Right lobe of liver (tissue), 4 donors: ENCODE results near the gene ARID4B.

ENCODE experiments used
- POLR2A ChIP-seq: fragments of 450-650 bp; IDR thresholded peaks from one replicate; pipeline ENCODE4 v1.6.1; 2017; ENCODE audit warnings: antibody characterized with exemption, mild to moderate bottlenecking
- TF ChIP-seq, protein P1 (sequence below), 4 donors: fragments of 200-600 bp in 3 of 4; fragments of 450-650 bp in 1 of 4; IDR thresholded peaks; one replicate each; pipeline versions ENCODE4 v1.5.1 to v1.8.0; 2016 to 2022; ENCODE audit warnings: antibody characterized with exemption in 4 of 4, mild to moderate bottlenecking in 2 of 4
- donor health status: DM: no; HTN: no; CAD: no.
- donor health status: DM: no; HTN: no; CAD: no.
- donor health status: DM: no; HTN: yes; CAD: no.

DNA sequence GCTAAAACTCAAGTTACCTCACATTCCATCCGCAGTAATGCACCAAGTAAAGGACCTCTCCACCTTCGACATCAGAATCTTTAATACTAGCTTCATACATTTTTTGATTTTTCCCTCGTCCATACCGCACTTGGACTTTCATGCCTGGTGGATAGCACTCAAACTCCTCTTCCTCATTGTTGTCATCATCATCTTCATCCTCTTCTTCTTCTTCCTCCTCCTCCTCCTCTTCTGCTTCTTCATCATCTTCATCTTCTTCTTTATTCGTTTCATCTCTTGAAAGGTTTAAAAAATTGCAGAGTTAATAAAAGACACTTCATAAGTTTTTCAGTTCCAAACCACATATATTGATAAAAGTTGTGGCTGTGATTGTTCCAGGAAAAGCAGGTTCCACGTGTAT lies 114.2 kb downstream of the ARID4B start:
- TF ChIP-seq, protein P1, sequence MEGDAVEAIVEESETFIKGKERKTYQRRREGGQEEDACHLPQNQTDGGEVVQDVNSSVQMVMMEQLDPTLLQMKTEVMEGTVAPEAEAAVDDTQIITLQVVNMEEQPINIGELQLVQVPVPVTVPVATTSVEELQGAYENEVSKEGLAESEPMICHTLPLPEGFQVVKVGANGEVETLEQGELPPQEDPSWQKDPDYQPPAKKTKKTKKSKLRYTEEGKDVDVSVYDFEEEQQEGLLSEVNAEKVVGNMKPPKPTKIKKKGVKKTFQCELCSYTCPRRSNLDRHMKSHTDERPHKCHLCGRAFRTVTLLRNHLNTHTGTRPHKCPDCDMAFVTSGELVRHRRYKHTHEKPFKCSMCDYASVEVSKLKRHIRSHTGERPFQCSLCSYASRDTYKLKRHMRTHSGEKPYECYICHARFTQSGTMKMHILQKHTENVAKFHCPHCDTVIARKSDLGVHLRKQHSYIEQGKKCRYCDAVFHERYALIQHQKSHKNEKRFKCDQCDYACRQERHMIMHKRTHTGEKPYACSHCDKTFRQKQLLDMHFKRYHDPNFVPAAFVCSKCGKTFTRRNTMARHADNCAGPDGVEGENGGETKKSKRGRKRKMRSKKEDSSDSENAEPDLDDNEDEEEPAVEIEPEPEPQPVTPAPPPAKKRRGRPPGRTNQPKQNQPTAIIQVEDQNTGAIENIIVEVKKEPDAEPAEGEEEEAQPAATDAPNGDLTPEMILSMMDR (IDR thresholded peaks at IDR 0.05), result no peak
- TF ChIP-seq POLR2A, result no peak
